SU-DHL-6 (cell line): ENCODE measurements around the gene SCRT2.

Experiments
- H2AFZ ChIP-seq: fragments of 200-600 bp; sonication (generic); 2 replicates; pipeline ENCODE4 v1.6.1; 2014; ENCODE audit warnings: low read depth, mild to moderate bottlenecking, moderate library complexity, mixed read lengths, antibody characterized with exemption, low read length; ENCODE audit not compliant: severe bottlenecking
- H3F3A ChIP-seq: fragments of 200-600 bp; shearing (Covaris generic); 2 replicates; pipeline ENCODE4 v1.6.0; 2016; ENCODE audit warnings: antibody characterized with exemption, mild to moderate bottlenecking; ENCODE audit not compliant: insufficient read depth
- H3K27ac ChIP-seq: fragments of 200-600 bp; sonication (generic); 2 replicates; pipeline ENCODE4 v1.5.1; 2016; ENCODE audit warnings: low read depth, mild to moderate bottlenecking, low read length, moderate library complexity, mixed read lengths
- H3K27me3 ChIP-seq: fragments of 200-600 bp; sonication (generic), shearing (Covaris generic); 2 replicates; pipeline ENCODE4 v1.6.0; 2014; ENCODE audit warnings: mild to moderate bottlenecking, low read length
- H3K36me3 ChIP-seq: fragments of 200-600 bp; sonication (generic); 2 replicates; pipeline ENCODE4 v1.6.1; 2014; ENCODE audit warnings: mild to moderate bottlenecking, low read length, mixed read lengths
- H3K4me2 ChIP-seq: fragments of 300-600, 200-600 bp; shearing (Covaris generic), sonication (generic); 2 replicates; pipeline ENCODE4 v1.6.0; 2014; ENCODE audit warnings: low read length, low read depth, mild to moderate bottlenecking; ENCODE audit not compliant: poor library complexity, severe bottlenecking
- H3K4me3 ChIP-seq: fragments of 200-600 bp; sonication (generic); 2 replicates; pipeline ENCODE4 v1.5.1; 2014; ENCODE audit warnings: antibody characterized with exemption, low read length, mild to moderate bottlenecking, mixed read lengths; ENCODE audit not compliant: insufficient read depth, poor library complexity, severe bottlenecking
- H3K79me2 ChIP-seq: fragments of 200-600 bp; sonication (generic); 2 replicates; pipeline ENCODE4 v1.6.1; 2014; ENCODE audit warnings: mild to moderate bottlenecking, low read length, moderate library complexity; ENCODE audit not compliant: insufficient read depth
- H3K9ac ChIP-seq: fragments of 200-600 bp; sonication (generic); 2 replicates; pipeline ENCODE4 v1.7.0; 2014; ENCODE audit warnings: mild to moderate bottlenecking, low read length
- H3K9me2 ChIP-seq: fragments of 200-600 bp; sonication (generic); replicated peaks from 2 replicates; pipeline ENCODE4 v1.6.1; 2014; ENCODE audit warnings: low read length; ENCODE audit not compliant: insufficient read depth
- H3K9me3 ChIP-seq: fragments of 200-600 bp; sonication (generic); 2 replicates; pipeline ENCODE4 v1.6.1; 2014; ENCODE audit warnings: low read length, mixed read lengths; ENCODE audit not compliant: insufficient read depth
- H4K20me1 ChIP-seq: fragments of 200-600 bp; sonication (generic); 2 replicates; pipeline ENCODE4 v1.6.1; 2014; ENCODE audit warnings: low read depth, mild to moderate bottlenecking, antibody characterized with exemption, low read length, moderate library complexity, mixed read lengths
- EZH2phosphoT487 ChIP-seq: fragments of 200-600 bp; sonication (generic), shearing (Covaris generic); conservative IDR thresholded peaks from 2 replicates; pipeline ENCODE4 v1.6.1; 2018; ENCODE audit warnings: mild to moderate bottlenecking, antibody characterized with exemption, low read length, moderate library complexity, mixed read lengths
- TF ChIP-seq, protein P1 (sequence below): fragments of 200-600 bp; sonication (generic); IDR thresholded peaks from one replicate; pipeline ENCODE4 v1.5.1; 2017; ENCODE audit warnings: antibody characterized with exemption, mild to moderate bottlenecking, low read length, moderate library complexity; ENCODE audit not compliant: insufficient read depth, poor library complexity, severe bottlenecking

Gene SCRT2

DNA sequence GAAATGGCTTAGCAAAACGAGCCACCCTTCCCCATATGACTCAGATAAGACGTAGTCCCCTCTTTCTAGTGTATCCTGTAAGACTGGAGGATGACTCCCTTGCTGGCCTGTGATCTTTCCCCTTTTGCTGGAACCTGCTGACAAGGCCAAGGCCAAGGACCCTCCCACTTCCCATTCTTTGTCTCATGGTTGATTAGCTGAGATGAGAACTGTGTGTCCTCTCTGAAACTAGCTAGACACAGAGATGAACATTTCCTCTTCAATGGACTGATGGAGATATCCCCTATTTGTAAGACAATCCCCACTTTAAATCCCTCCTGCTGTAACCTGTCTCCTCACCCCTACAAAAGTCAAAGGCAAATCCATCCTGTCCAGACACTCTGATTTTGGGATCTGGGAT lies 33.4 kb upstream of the SCRT2 start:
- Histone ChIP-seq H3K27me3 (no peaks in the 10 kb centered on the region), H2AFZ (no peak overlapping the region), H4K20me1 (no peaks in the 10 kb centered on the region), H3F3A (no peaks in the 10 kb centered on the region), H3K79me2 (no peaks in the 10 kb centered on the region), H3K4me2 (no peak overlapping the region), H3K9me3 (no peaks in the 10 kb centered on the region), H3K9me2 (no peaks in the 10 kb centered on the region), H3K9ac (no peak overlapping the region), H3K36me3 (no peaks in the 10 kb centered on the region), H3K27ac (no peak overlapping the region), H3K4me3 (no peak overlapping the region)
- TF ChIP-seq, protein P1, sequence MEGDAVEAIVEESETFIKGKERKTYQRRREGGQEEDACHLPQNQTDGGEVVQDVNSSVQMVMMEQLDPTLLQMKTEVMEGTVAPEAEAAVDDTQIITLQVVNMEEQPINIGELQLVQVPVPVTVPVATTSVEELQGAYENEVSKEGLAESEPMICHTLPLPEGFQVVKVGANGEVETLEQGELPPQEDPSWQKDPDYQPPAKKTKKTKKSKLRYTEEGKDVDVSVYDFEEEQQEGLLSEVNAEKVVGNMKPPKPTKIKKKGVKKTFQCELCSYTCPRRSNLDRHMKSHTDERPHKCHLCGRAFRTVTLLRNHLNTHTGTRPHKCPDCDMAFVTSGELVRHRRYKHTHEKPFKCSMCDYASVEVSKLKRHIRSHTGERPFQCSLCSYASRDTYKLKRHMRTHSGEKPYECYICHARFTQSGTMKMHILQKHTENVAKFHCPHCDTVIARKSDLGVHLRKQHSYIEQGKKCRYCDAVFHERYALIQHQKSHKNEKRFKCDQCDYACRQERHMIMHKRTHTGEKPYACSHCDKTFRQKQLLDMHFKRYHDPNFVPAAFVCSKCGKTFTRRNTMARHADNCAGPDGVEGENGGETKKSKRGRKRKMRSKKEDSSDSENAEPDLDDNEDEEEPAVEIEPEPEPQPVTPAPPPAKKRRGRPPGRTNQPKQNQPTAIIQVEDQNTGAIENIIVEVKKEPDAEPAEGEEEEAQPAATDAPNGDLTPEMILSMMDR, result no peak
- TF ChIP-seq EZH2phosphoT487, result no peak

- Histone ChIP-seq H3K9me2 (no peaks in the 10 kb centered on the region), H3F3A (no peaks in the 10 kb centered on the region), H3K4me3 (no peak overlapping the region), H3K27ac (no peak overlapping the region), H3K79me2 (no peaks in the 10 kb centered on the region), H3K9ac (no peak overlapping the region), H4K20me1 (no peaks in the 10 kb centered on the region), H3K9me3 (no peaks in the 10 kb centered on the region), H2AFZ (no peak overlapping the region), H3K4me2 (no peak overlapping the region), H3K36me3 (no peaks in the 10 kb centered on the region), H3K27me3 (no peaks in the 10 kb centered on the region)
- no peak for TF ChIP-seq EZH2phosphoT487
- TF ChIP-seq, protein P1, result no peak
Measured at GRCh38 chr20:707451-708110, 32.0 kb upstream of the SCRT2 start.

- Histone ChIP-seq H4K20me1 (no peaks in the 10 kb centered on the region), H2AFZ (no peak overlapping the region), H3K27ac (no peak overlapping the region), H3K4me2 (no peak overlapping the region), H3K79me2 (no peaks in the 10 kb centered on the region), H3K9me2 (no peaks in the 10 kb centered on the region), H3K36me3 (no peaks in the 10 kb centered on the region), H3K4me3 (no peak overlapping the region), H3F3A (no peaks in the 10 kb centered on the region), H3K9ac (no peak overlapping the region), H3K9me3 (no peaks in the 10 kb centered on the region), H3K27me3 (no peaks in the 10 kb centered on the region)
- no peak for TF ChIP-seq EZH2phosphoT487
Measured at GRCh38 chr20:706366-706885, 30.8 kb upstream of the SCRT2 start.

- no peaks in the 10 kb centered on the region for H3K36me3 ChIP-seq
- no peaks in the 10 kb centered on the region for H3F3A ChIP-seq
- no peak overlapping the region for H2AFZ ChIP-seq
- no peaks in the 10 kb centered on the region for H3K9me3 ChIP-seq
- no peaks in the 10 kb centered on the region for H3K9me2 ChIP-seq
- TF ChIP-seq, protein P1, result no peak
- no peak for TF ChIP-seq EZH2phosphoT487
- H3K9ac ChIP-seq, result no peak overlapping the region
- H3K4me3 ChIP-seq, result no peak overlapping the region
- H3K27ac ChIP-seq, result no peak overlapping the region
- no peaks in the 10 kb centered on the region for H3K79me2 ChIP-seq
- H3K27me3 ChIP-seq, result no peaks in the 10 kb centered on the region
- H3K4me2 ChIP-seq, result no peak overlapping the region
- no peaks in the 10 kb centered on the region for H4K20me1 ChIP-seq
Measured at GRCh38 chr20:704726-705125, 29.1 kb upstream of the SCRT2 start.
